ENCODE measurements around the gene GLUD2. TPM values are rescaled to one million over a fixed set of nuclear protein-coding genes. Genes with fewer than 3 reads are reported as not detected.

GLUD2 gene
- total RNA-seq, 4 donors from 2014 or later, result 1.1 to 2.2 (median 1.7) TPM

- TF ChIP-seq POLR2A (IDR thresholded peaks at IDR 0.05), result no peak
- TF ChIP-seq CTCF (IDR thresholded peaks at IDR 0.05), result no peak
- TF ChIP-seq POLR2AphosphoS5 (IDR thresholded peaks at IDR 0.05), result no peak
- TF ChIP-seq EP300 (IDR thresholded peaks at IDR 0.05), result no peak
- no peak overlapping the region for H3K4me3 ChIP-seq
- ATAC-seq, result no peak
- H3K36me3 ChIP-seq, result no peaks in the 10 kb centered on the region
- 22 to 58% methylated on average over 1 to 4 of the region's 4 CpGs for WGBS, 2 donors (ENCODE audit: low coverage in 1 of 2)
- no peaks in the 10 kb centered on the region for H3K9me3 ChIP-seq
- no peaks in the 10 kb centered on the region for H3K27me3 ChIP-seq
- H3K27ac ChIP-seq, result no peak overlapping the region
- H3K4me1 ChIP-seq, result no peaks in the 10 kb centered on the region
Measured at GRCh38 chrX:121010218-121010617, 37.2 kb upstream of the GLUD2 start.

GRCh38 chrX:121011254-121011653 is 36.2 kb upstream of the GLUD2 start:
- Histone ChIP-seq H3K9me3 (no peaks in the 10 kb centered on the region), H3K4me1 (no peaks in the 10 kb centered on the region), H3K4me3 (no peak overlapping the region), H3K36me3 (no peaks in the 10 kb centered on the region), H3K27ac (no peak overlapping the region), H3K27me3 (no peaks in the 10 kb centered on the region)
- no peak for ATAC-seq
- 61 to 88% methylated on average over 2 to 3 of the region's 7 CpGs for WGBS, 2 donors (ENCODE audit: low coverage in 1 of 2)
- TF ChIP-seq EP300 (IDR thresholded peaks at IDR 0.05) (no peak), POLR2AphosphoS5 (IDR thresholded peaks at IDR 0.05) (no peak), CTCF (IDR thresholded peaks at IDR 0.05) (no peak), POLR2A (IDR thresholded peaks at IDR 0.05) (no peak)

GRCh38 chrX:121013897-121014455 is 33.4 kb upstream of the GLUD2 start:
- no peak for ATAC-seq
- Histone ChIP-seq H3K4me3 (no peak overlapping the region), H3K36me3 (no peaks in the 10 kb centered on the region), H3K9me3 (no peaks in the 10 kb centered on the region), H3K27me3 (no peaks in the 10 kb centered on the region), H3K4me1 (no peaks in the 10 kb centered on the region), H3K27ac (no peak overlapping the region)
- TF ChIP-seq POLR2AphosphoS5 (IDR thresholded peaks at IDR 0.05), result no peak
- no peak for TF ChIP-seq EP300 (IDR thresholded peaks at IDR 0.05)
- TF ChIP-seq CTCF (IDR thresholded peaks at IDR 0.05), result no peak
- no peak for TF ChIP-seq POLR2A (IDR thresholded peaks at IDR 0.05)

GRCh38 chrX:121014826-121015225 is 32.6 kb upstream of the GLUD2 start:
- Histone ChIP-seq H3K9me3 (no peaks in the 10 kb centered on the region), H3K4me3 (no peak overlapping the region), H3K27me3 (no peaks in the 10 kb centered on the region), H3K4me1 (no peaks in the 10 kb centered on the region), H3K27ac (no peak overlapping the region), H3K36me3 (no peaks in the 10 kb centered on the region)
- TF ChIP-seq POLR2AphosphoS5 (IDR thresholded peaks at IDR 0.05), result no peak
- no peak for TF ChIP-seq EP300 (IDR thresholded peaks at IDR 0.05)
- TF ChIP-seq CTCF (IDR thresholded peaks at IDR 0.05), result no peak
- no peak for TF ChIP-seq POLR2A (IDR thresholded peaks at IDR 0.05)
- no peak for ATAC-seq
- WGBS, 2 donors (ENCODE audit: low coverage in 1 of 2), result 80% methylated on average over 1 of the region's 2 CpGs; no CpG with 5 or more reads in 1 of the 2 donors

- H3K27me3 ChIP-seq, result no peaks in the 10 kb centered on the region
- TF ChIP-seq POLR2AphosphoS5 (IDR thresholded peaks at IDR 0.05), result no peak
- TF ChIP-seq EP300 (IDR thresholded peaks at IDR 0.05), result no peak
- TF ChIP-seq POLR2A (IDR thresholded peaks at IDR 0.05), result no peak
- no peak for TF ChIP-seq CTCF (IDR thresholded peaks at IDR 0.05)
- no peak for ATAC-seq
- no peak overlapping the region for H3K4me3 ChIP-seq
- no peak overlapping the region for H3K27ac ChIP-seq
- no peaks in the 10 kb centered on the region for H3K4me1 ChIP-seq
- WGBS, 2 donors (ENCODE audit: low coverage in 1 of 2), result 55 to 63% methylated on average over 1 of the region's 1 CpG
- no peaks in the 10 kb centered on the region for H3K9me3 ChIP-seq
- H3K36me3 ChIP-seq, result no peaks in the 10 kb centered on the region
Measured at GRCh38 chrX:121028419-121028818, 19.0 kb upstream of the GLUD2 start.

Data from gastroesophageal sphincter (tissue), 4 donors.